ENCODE data around the gene PPP1R9B. TPM values are rescaled to one million over a fixed set of nuclear protein-coding genes. Genes with fewer than 3 reads are reported as not detected.

Gene PPP1R9B
- total and polyA plus RNA-seq, 2 donors = 16.6 to 29.6 TPM

- H3K27ac ChIP-seq (ENCODE audit: low read depth) = no peak overlapping the region
- no peak for DNase-seq (ENCODE audit: extremely low spot score)
- 8% methylated on average over 64 of the region's 64 CpGs for WGBS
- no peaks in the 10 kb centered on the region for H3K4me1 ChIP-seq (ENCODE audit: insufficient read depth)
- no peak overlapping the region for H3K4me3 ChIP-seq (ENCODE audit: low read depth, low read length)
- no peaks in the 10 kb centered on the region for H3K36me3 ChIP-seq (ENCODE audit: insufficient read depth)
Observed at GRCh38 chr17:50117202-50118051, 33.0 kb downstream of the PPP1R9B start.

GRCh38 chr17:50115756-50116155, 34.7 kb downstream of the PPP1R9B start:
- WGBS = 76% methylated on average over 17 of the region's 17 CpGs
- Histone ChIP-seq H3K4me3 (ENCODE audit: low read depth, low read length) (no peak overlapping the region), H3K27ac (ENCODE audit: low read depth) (no peak overlapping the region), H3K36me3 (ENCODE audit: insufficient read depth) (no peaks in the 10 kb centered on the region), H3K4me1 (ENCODE audit: insufficient read depth) (no peaks in the 10 kb centered on the region)
- no peak for DNase-seq (ENCODE audit: extremely low spot score)

GRCh38 chr17:50114849-50115357, 35.6 kb downstream of the PPP1R9B start:
- Histone ChIP-seq H3K4me3 (ENCODE audit: low read depth, low read length) (no peak overlapping the region), H3K27ac (ENCODE audit: low read depth) (no peak overlapping the region), H3K36me3 (ENCODE audit: insufficient read depth) (no peaks in the 10 kb centered on the region), H3K4me1 (ENCODE audit: insufficient read depth) (no peaks in the 10 kb centered on the region)
- 22% methylated on average over 6 of the region's 6 CpGs for WGBS
- DNase-seq (ENCODE audit: extremely low spot score) = no peak

- no peak overlapping the region for H3K4me3 ChIP-seq (ENCODE audit: low read depth, low read length)
- no peak overlapping the region for H3K27ac ChIP-seq (ENCODE audit: low read depth)
- no peaks in the 10 kb centered on the region for H3K36me3 ChIP-seq (ENCODE audit: insufficient read depth)
- no peaks in the 10 kb centered on the region for H3K4me1 ChIP-seq (ENCODE audit: insufficient read depth)
- WGBS = 89% methylated on average over 4 of the region's 4 CpGs
- DNase-seq (ENCODE audit: extremely low spot score) = no peak
Observed at GRCh38 chr17:50114401-50114800, 36.1 kb downstream of the PPP1R9B start.

GRCh38 chr17:50113624-50114320, 36.7 kb downstream of the PPP1R9B start:
- no peak overlapping the region for H3K4me3 ChIP-seq (ENCODE audit: low read depth, low read length)
- H3K4me1 ChIP-seq (ENCODE audit: insufficient read depth) = no peaks in the 10 kb centered on the region
- no peak for DNase-seq (ENCODE audit: extremely low spot score)
- 78% methylated on average over 7 of the region's 7 CpGs for WGBS
- no peaks in the 10 kb centered on the region for H3K36me3 ChIP-seq (ENCODE audit: insufficient read depth)
- H3K27ac ChIP-seq (ENCODE audit: low read depth) = no peak overlapping the region

- no peaks in the 10 kb centered on the region for H3K4me1 ChIP-seq (ENCODE audit: insufficient read depth)
- 77% methylated on average over 17 of the region's 17 CpGs for WGBS
Observed at GRCh38 chr17:50112694-50113093, 37.8 kb downstream of the PPP1R9B start.

GRCh38 chr17:50111673-50112655, 38.5 kb downstream of the PPP1R9B start:
- H3K4me1 ChIP-seq (ENCODE audit: insufficient read depth) = no peaks in the 10 kb centered on the region
- H3K4me3 ChIP-seq (ENCODE audit: low read depth, low read length) = no peak overlapping the region
- no peaks in the 10 kb centered on the region for H3K36me3 ChIP-seq (ENCODE audit: insufficient read depth)
- 48% methylated on average over 14 of the region's 14 CpGs for WGBS
- peak overlapping the region; percentile 60 for H3K27ac ChIP-seq (ENCODE audit: low read depth)
- DNase-seq (ENCODE audit: extremely low spot score) = no peak

More at GRCh38 chr17:50112694-50113093, 37.8 kb downstream of the PPP1R9B start:
- H3K27ac ChIP-seq (ENCODE audit: low read depth) = no peak overlapping the region
- H3K36me3 ChIP-seq (ENCODE audit: insufficient read depth) = no peaks in the 10 kb centered on the region
- no peak for DNase-seq (ENCODE audit: extremely low spot score)
- no peak overlapping the region for H3K4me3 ChIP-seq (ENCODE audit: low read depth, low read length)

GRCh38 chr17:50110591-50111349, 39.7 kb downstream of the PPP1R9B start:
- H3K36me3 ChIP-seq (ENCODE audit: insufficient read depth) = no peaks in the 10 kb centered on the region
- WGBS = 83% methylated on average over 19 of the region's 19 CpGs
- no peak overlapping the region for H3K27ac ChIP-seq (ENCODE audit: low read depth)
- no peak for DNase-seq (ENCODE audit: extremely low spot score)
- no peaks in the 10 kb centered on the region for H3K4me1 ChIP-seq (ENCODE audit: insufficient read depth)
- H3K4me3 ChIP-seq (ENCODE audit: low read depth, low read length) = no peak overlapping the region

GRCh38 chr17:50109785-50110184, 40.7 kb downstream of the PPP1R9B start:
- Histone ChIP-seq H3K4me3 (ENCODE audit: low read depth, low read length) (no peak overlapping the region), H3K4me1 (ENCODE audit: insufficient read depth) (no peaks in the 10 kb centered on the region), H3K27ac (ENCODE audit: low read depth) (no peak overlapping the region), H3K36me3 (ENCODE audit: insufficient read depth) (no peaks in the 10 kb centered on the region)
- WGBS = 85% methylated on average over 19 of the region's 19 CpGs
- DNase-seq (ENCODE audit: extremely low spot score) = no peak

GRCh38 chr17:50109207-50109606, 41.3 kb downstream of the PPP1R9B start:
- Histone ChIP-seq H3K36me3 (ENCODE audit: insufficient read depth) (no peaks in the 10 kb centered on the region), H3K4me3 (ENCODE audit: low read depth, low read length) (no peak overlapping the region), H3K27ac (ENCODE audit: low read depth) (no peak overlapping the region), H3K4me1 (ENCODE audit: insufficient read depth) (no peaks in the 10 kb centered on the region)
- WGBS = 83% methylated on average over 7 of the region's 7 CpGs
- no peak for DNase-seq (ENCODE audit: extremely low spot score)

GRCh38 chr17:50108556-50108955, 41.9 kb downstream of the PPP1R9B start:
- WGBS = 77% methylated on average over 9 of the region's 9 CpGs
- Histone ChIP-seq H3K4me1 (ENCODE audit: insufficient read depth) (no peaks in the 10 kb centered on the region), H3K27ac (ENCODE audit: low read depth) (no peak overlapping the region), H3K36me3 (ENCODE audit: insufficient read depth) (no peaks in the 10 kb centered on the region), H3K4me3 (ENCODE audit: low read depth, low read length) (no peak overlapping the region)
- no peak for DNase-seq (ENCODE audit: extremely low spot score)

GRCh38 chr17:50107790-50108414, 42.6 kb downstream of the PPP1R9B start:
- Histone ChIP-seq H3K4me1 (ENCODE audit: insufficient read depth) (no peaks in the 10 kb centered on the region), H3K36me3 (ENCODE audit: insufficient read depth) (no peaks in the 10 kb centered on the region), H3K4me3 (ENCODE audit: low read depth, low read length) (no peak overlapping the region), H3K27ac (ENCODE audit: low read depth) (no peak overlapping the region)
- no peak for DNase-seq (ENCODE audit: extremely low spot score)
- WGBS = 88% methylated on average over 10 of the region's 10 CpGs

Data from urinary bladder (tissue), 4 donors.